Measurements from ENCODE around the gene HDAC8.

GRCh38 chrX:72532366-72532765 is 40.3 kb downstream of the HDAC8 start:
- no peak for TF ChIP-seq RCOR1 (IDR thresholded peaks at IDR 0.05; ENCODE audit: borderline replicate concordance in 1 of 2, low read depth in 2 of 2, low read length in 2 of 2)
- TF ChIP-seq CUX1 (CRISPR knock-in tag; IDR thresholded peaks at IDR 0.05), result no peak
- no peak for TF ChIP-seq ESRRA (IDR thresholded peaks at IDR 0.05; ENCODE audit: borderline replicate concordance, low read depth)
- no peak for TF ChIP-seq NFIC (IDR thresholded peaks at IDR 0.05)
- TF ChIP-seq, protein P1, sequence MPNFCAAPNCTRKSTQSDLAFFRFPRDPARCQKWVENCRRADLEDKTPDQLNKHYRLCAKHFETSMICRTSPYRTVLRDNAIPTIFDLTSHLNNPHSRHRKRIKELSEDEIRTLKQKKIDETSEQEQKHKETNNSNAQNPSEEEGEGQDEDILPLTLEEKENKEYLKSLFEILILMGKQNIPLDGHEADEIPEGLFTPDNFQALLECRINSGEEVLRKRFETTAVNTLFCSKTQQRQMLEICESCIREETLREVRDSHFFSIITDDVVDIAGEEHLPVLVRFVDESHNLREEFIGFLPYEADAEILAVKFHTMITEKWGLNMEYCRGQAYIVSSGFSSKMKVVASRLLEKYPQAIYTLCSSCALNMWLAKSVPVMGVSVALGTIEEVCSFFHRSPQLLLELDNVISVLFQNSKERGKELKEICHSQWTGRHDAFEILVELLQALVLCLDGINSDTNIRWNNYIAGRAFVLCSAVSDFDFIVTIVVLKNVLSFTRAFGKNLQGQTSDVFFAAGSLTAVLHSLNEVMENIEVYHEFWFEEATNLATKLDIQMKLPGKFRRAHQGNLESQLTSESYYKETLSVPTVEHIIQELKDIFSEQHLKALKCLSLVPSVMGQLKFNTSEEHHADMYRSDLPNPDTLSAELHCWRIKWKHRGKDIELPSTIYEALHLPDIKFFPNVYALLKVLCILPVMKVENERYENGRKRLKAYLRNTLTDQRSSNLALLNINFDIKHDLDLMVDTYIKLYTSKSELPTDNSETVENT (CRISPR knock-in tag; IDR thresholded peaks at IDR 0.05), result no peak
- TF ChIP-seq CREB1 (IDR thresholded peaks at IDR 0.05), result no peak
- no peak for TF ChIP-seq CREB1 (CRISPR knock-in tag; IDR thresholded peaks at IDR 0.05)
- TF ChIP-seq FOXP1 (CRISPR knock-in tag; IDR thresholded peaks at IDR 0.05), result no peak
- TF ChIP-seq ZNF780A (CRISPR knock-in tag; IDR thresholded peaks at IDR 0.05), result no peak
- TF ChIP-seq CTCF (IDR thresholded peaks at IDR 0.05 in 2 of 3, conservative IDR thresholded peaks at IDR 0.05 in 1 of 3; ENCODE audit: insufficient read depth in 2 of 3, low read depth in 1 of 3, low read length in 3 of 3), result no peak
- TF ChIP-seq PHF8 (IDR thresholded peaks at IDR 0.05; ENCODE audit: borderline replicate concordance, low read length), result no peak
- TF ChIP-seq ETV6 (IDR thresholded peaks at IDR 0.05; ENCODE audit: borderline replicate concordance in 1 of 2, low read depth in 2 of 2, low read length in 1 of 2), result no peak
- no peak for TF ChIP-seq ETV6 (CRISPR knock-in tag; IDR thresholded peaks at IDR 0.05; ENCODE audit: borderline replicate concordance)
